Measurements from ENCODE around the gene ZNF445.
"Not testable (repeated sequence)": the region's sequence is repeated elsewhere in the genome, so short reads cannot be mapped to it uniquely, and the experiment has no call there.

The ZNF445 gene

DNA sequence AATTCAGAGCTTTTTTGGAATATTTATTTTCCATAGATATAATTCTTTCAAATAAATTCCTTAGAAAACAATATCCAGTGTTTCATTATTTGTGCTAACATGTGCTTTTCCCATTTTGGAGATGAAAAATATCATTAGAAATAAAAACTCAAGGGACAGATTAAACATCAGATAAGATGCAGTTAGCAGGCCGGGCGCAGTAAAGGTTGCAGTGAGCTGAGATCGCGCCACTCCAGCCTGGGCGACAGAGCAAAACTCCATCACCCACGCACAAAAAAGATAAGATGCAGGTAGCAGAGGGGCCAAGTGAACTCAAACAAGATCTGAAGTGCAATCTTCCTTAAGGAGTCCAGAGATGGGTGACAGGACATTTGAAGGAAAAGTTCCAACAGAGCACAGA is 48.0 kb downstream of the ZNF445 start:
- no peak for DNase-seq

- no peak for DNase-seq
These were observed 48.6 kb downstream of the ZNF445 start for GRCh38 chr3:44428910-44429309.

GRCh38 chr3:44427683-44428082 is 49.8 kb downstream of the ZNF445 start:
- no peak for DNase-seq

DNA sequence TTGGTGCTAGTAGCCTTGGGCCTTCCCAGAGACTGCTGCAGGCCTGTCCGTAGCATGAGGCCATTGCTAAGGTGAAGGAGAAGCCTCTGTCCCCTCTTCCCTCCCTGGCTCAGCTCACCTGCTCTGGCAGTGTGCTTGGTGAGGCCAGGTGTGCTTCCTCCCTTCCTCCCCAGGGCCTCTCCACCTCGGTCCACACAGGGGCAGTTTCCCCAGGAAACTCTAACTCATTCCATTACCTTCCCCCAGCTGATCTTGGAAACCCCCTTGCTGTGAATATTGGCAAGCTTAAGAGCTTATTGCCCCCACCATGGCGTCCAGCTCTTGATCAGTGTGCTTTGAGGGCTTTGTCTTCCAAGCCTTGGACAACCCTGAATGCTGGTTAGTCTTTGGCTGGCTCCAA is 52.7 kb downstream of the ZNF445 start:
- DNase-seq = no peak

GRCh38 chr3:44421280-44421679 is 56.2 kb downstream of the ZNF445 start:
- no peak for DNase-seq

DNA sequence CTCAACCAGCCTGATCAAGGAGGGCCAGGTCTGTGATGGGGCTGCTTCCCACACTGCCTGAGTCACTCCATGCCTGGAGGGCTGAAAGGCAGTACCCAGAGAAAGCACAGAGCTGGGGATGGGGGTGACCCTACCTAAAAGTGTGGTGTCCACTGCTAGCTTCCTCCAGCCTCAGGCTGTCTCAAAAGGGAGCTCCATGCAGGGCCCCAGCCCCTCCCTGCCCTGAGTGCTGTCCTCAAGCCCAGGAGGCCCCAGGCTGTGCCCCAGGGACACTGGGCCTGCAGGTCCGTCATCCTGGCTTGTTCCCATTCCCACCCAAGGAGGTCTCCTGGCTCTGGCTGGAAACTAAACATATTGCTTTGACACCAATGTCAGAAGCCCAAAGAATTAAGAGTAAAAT is 56.8 kb downstream of the ZNF445 start:
- DNase-seq = no peak

- DNase-seq = no peak
These were observed 57.4 kb downstream of the ZNF445 start for GRCh38 chr3:44419923-44420650.

GRCh38 chr3:44419116-44419922 is 58.2 kb downstream of the ZNF445 start:
- DNase-seq = no peak

DNA sequence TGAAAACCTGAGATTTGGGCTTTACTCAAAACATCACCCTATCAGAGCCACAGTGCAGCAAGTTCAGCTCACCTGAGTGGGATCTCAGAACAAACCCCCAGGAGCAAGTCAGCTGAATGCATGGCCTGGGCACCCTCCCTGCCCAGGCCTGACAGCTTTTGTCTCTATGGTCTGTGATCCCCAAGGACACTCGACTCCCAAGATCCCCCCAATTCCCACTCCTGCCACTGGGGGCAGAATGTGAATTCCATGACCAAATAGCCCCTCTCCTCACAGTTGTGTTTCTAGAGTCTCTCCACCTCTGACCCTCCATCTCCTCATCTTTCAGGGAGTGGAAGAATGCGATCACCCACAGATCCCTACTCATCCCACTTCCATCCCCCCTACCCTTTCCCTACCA is 58.9 kb downstream of the ZNF445 start:
- DNase-seq = no peak

- not testable (repeated sequence) for DNase-seq
These were observed 59.4 kb downstream of the ZNF445 start for GRCh38 chr3:44418118-44418517.

DNA sequence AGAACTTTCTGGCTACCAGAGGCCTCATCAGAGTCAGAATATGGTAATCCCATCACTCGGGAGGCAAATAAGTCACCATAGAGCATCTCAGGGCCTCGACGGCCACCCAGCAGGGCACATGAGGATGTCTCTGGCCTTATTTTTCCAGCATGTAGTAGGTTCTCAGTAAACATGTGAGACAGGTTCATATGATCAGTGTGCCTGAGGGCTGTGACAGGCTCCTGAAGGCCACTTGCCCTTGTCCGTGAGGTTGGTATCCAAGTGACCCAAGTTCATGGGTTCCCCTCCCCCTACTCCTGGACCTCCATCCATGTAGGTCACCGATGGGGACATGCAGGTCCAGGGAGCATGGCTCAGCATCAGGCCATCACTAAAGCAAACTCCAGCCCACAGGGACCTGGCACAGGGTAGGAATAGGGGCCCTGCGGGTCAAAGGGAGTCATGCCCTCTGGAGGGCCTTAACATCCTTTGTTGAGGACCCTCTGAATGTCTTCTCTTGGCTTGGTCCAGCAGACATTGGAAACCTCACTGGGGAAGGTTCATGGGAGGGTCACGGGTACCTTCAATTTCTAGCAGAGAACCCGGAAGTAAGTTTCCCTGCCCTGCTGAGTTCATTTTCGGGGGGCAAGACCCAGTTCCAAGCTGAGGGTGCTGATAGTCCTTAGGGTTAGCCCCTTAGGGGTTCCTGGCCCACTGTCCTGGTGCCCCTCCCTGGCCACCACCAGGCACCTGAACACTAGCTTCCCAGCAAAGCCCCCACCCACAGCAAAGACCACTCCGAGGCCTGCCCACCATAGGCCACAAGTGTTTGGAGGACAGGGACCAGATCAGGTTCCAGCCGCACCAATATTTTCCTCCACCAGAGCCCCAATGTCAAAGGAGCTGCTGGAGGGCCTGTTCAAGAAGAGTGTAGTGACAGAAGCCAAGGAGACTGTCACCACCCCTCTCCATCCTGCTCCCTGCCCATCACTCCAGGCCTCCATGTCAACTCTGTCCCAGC is 61.1 kb downstream of the ZNF445 start:
- DNase-seq = no peak

GRCh38 chr3:44415421-44415820 is 62.0 kb downstream of the ZNF445 start:
- DNase-seq = no peak

GRCh38 chr3:44414517-44415090 is 62.9 kb downstream of the ZNF445 start:
- DNase-seq = no peak

DNA sequence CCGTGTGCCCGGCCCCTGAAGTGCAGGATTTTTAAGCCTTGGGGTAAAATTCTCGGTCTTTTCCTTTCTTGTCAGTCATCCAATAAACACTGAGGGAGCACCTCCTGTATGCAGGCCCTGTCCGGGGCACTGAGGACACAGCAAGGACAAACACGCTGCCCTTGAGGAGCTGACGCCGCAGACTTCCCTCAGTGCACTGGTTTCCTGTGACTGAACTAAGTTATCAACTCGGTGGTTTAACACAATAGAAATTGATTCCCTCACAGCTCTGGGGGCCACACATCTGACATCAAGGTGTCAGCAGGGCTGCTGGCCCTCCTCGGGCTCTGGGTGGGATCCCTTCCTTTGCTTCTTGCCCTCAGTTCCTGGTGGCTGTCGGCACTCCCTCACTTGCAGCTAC is 65.1 kb downstream of the ZNF445 start:
- DNase-seq = no peak

DNA sequence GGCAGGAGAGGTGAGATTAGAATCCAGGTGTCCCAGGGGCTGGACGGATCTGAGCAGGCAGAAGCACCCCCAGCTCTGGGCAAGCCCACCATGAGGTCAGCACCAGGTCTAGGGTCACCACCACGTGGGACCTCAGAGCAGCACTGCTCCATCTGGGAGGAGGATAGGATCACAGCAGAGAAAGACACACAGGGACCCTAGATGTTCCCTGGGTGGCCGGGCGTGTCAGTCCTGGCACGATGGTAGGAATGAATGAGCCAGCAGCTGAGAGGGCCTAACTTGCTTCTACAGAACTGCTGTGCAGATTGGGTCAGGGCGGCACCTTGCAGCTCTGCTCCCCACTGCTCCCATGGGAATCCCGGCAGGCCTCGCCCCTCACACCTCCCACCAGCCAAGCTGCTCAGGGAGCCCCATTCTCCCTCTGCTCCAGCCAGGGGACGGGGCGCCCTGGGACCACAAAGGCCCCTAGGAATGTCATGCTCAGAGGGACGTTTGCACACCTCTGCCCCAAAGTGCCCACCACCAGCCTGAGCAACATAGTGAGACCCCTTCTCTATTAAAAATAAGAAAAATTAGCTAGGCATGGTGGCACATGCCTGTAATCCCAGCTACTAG is 66.3 kb downstream of the ZNF445 start:
- DNase-seq = no peak

- no peak for DNase-seq
These were observed 67.6 kb downstream of the ZNF445 start for GRCh38 chr3:44409640-44410410.

GRCh38 chr3:44402548-44402947 is 74.9 kb downstream of the ZNF445 start:
- DNase-seq = no peak

DNA sequence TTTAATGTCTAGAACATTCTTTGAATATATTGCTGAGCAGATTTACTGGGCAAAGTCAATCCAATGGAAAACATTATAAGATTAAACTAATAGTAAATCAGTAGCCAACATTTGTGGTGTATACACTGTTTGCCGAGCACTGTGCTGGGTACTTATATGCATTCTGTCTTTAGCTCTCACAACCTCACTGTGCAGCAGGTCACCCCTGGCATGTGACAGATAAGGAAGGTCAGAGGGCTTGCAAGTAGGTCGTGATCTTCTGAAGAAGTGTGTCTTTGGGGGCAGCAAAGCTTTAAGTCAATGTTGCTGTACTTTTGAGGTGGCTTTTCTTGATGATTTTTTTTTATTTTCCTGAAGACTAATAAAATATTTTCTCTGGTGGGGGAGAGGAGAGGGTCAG is 76.7 kb downstream of the ZNF445 start:
- no peak for DNase-seq

GRCh38 chr3:44398853-44399252 is 78.6 kb downstream of the ZNF445 start:
- no peak for DNase-seq

DNA sequence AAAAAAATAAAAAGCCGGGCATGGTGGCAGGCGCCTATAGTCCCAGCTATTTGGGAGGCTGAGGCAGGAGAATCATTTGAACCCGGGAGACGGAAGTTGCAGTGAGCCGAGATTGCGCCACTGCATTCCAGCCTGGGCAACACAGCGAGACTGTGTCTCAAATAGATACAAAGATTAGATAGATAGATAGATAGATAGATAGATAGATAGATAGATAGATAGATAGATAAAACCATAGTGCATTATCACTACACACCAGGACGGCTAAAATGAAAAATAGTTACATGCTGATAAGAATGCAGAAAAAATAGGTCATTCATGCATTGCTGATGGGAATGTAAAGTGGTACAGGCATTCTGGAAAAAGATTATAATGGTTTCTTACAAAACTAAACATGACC is 79.2 kb downstream of the ZNF445 start:
- DNase-seq = not testable (repeated sequence)
